Loucy (cell line): ENCODE measurements around the gene COL27A1.

Experiments used
- H2AFZ ChIP-seq: fragments of 200-600 bp; sonication (generic); 2 replicates; pipeline ENCODE4 v1.6.0; 2016; ENCODE audit warnings: antibody characterized with exemption, mild to moderate bottlenecking, low read length, moderate library complexity
- H3F3A ChIP-seq: fragments of 200-600 bp; 2 replicates; pipeline ENCODE4 v1.6.0; 2016; ENCODE audit warnings: antibody characterized with exemption, low read depth, mild to moderate bottlenecking
- H3K27me3 ChIP-seq: fragments of 200-600 bp; sonication (generic); 2 replicates; pipeline ENCODE4 v1.6.1; 2014; ENCODE audit warnings: low read length, mild to moderate bottlenecking; ENCODE audit not compliant: insufficient read depth, poor library complexity, severe bottlenecking
- H3K36me3 ChIP-seq: fragments of 200-600 bp; sonication (generic); 2 replicates; pipeline ENCODE4 v1.6.1; 2016; ENCODE audit warnings: low read length; ENCODE audit not compliant: insufficient read depth
- H3K4me1 ChIP-seq: fragments of 200-600 bp; sonication (generic); 2 replicates; pipeline ENCODE4 v1.5.1; 2014; ENCODE audit warnings: low read length, mild to moderate bottlenecking; ENCODE audit not compliant: insufficient read depth, poor library complexity, severe bottlenecking
- H3K4me2 ChIP-seq: fragments of 200-600 bp; sonication (generic); 2 replicates; pipeline ENCODE4 v1.6.0; 2014; ENCODE audit warnings: antibody characterized with exemption, low read length, low read depth, mild to moderate bottlenecking; ENCODE audit not compliant: poor library complexity, severe bottlenecking
- H3K4me3 ChIP-seq: fragments of 200-600 bp; sonication (generic); 2 replicates; pipeline ENCODE4 v1.5.1; 2014; ENCODE audit warnings: low read length, mild to moderate bottlenecking, mixed read lengths; ENCODE audit not compliant: poor library complexity, severe bottlenecking
- H3K79me2 ChIP-seq: fragments of 200-600 bp; sonication (generic); 2 replicates; pipeline ENCODE4 v1.6.1; 2014; ENCODE audit warnings: low read length; ENCODE audit not compliant: insufficient read depth
- H3K9ac ChIP-seq: fragments of 200-600 bp; sonication (generic); 2 replicates; pipeline ENCODE4 v1.6.0; 2014; ENCODE audit warnings: mild to moderate bottlenecking, low read depth, low read length, moderate library complexity; ENCODE audit not compliant: poor library complexity, severe bottlenecking
- H3K9me2 ChIP-seq: fragments of 200-600 bp; sonication (generic); replicated peaks from 2 replicates; pipeline ENCODE4 v1.6.1; 2016; ENCODE audit warnings: low read depth, low read length, mixed read lengths
- H3K9me3 ChIP-seq: fragments of 200-600 bp; sonication (generic); 2 replicates; pipeline ENCODE4 v1.6.1; 2014; ENCODE audit warnings: mild to moderate bottlenecking, antibody characterized with exemption, low read length, low read depth; ENCODE audit not compliant: insufficient read depth
- H4K20me1 ChIP-seq: fragments of 200-600 bp; sonication (generic); 2 replicates; pipeline ENCODE4 v1.6.0; 2014; ENCODE audit warnings: antibody characterized with exemption, low read length, mild to moderate bottlenecking; ENCODE audit not compliant: insufficient read depth, poor library complexity, severe bottlenecking
- EZH2phosphoT487 ChIP-seq: fragments of 200-600 bp; IDR thresholded peaks from 2 replicates; pipeline ENCODE4 v1.6.1; 2018; ENCODE audit warnings: antibody characterized with exemption, mild to moderate bottlenecking, moderate library complexity, borderline replicate concordance
- TF ChIP-seq, protein P1 (sequence below): fragments of 200-600 bp; sonication (generic); conservative IDR thresholded peaks from 2 replicates; pipeline ENCODE4 v1.5.1; 2014; ENCODE audit warnings: mild to moderate bottlenecking, antibody characterized with exemption, low read length

Gene COL27A1

DNA sequence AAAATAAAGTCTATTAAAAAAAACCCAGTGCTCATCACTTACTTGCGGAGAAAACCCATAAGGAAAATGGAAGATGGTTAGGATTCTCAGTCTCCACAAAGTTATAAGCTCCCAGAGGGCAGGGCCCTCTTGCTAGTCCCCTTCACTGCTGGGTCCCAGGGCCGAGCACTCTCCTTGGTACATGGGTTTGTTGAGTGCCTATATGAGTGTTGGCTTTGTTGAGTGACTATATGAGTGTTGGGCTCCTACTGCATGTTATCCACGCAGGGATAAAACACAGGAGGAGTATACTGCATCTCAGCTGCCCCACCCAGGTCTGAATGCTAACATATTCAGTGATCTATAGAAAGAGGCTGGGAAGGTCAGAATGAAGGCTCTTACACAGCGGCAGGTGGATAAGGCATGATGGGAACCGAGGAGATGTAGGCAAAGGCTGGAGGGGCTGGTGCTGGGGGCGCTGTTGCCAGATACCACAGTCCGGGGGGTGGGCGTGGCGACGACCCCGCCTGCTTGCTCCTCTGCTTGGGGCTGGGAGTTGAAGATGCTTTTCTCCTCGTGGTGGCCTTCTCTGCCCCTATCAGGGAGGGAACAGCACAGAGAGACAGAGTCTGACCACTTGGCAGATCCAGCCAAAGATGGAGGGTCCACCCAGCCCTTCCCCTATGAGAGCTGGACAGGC, 186.0 kb downstream of the COL27A1 start:
- H2AFZ ChIP-seq = no peak overlapping the region
- no peaks in the 10 kb centered on the region for H3F3A ChIP-seq
- H3K9me3 ChIP-seq = no peaks in the 10 kb centered on the region
- H3K4me3 ChIP-seq = no peak overlapping the region
- H3K79me2 ChIP-seq = no peaks in the 10 kb centered on the region
- H4K20me1 ChIP-seq = no peaks in the 10 kb centered on the region
- no peaks in the 10 kb centered on the region for H3K9me2 ChIP-seq
- H3K9ac ChIP-seq = no peak overlapping the region
- TF ChIP-seq, protein P1, sequence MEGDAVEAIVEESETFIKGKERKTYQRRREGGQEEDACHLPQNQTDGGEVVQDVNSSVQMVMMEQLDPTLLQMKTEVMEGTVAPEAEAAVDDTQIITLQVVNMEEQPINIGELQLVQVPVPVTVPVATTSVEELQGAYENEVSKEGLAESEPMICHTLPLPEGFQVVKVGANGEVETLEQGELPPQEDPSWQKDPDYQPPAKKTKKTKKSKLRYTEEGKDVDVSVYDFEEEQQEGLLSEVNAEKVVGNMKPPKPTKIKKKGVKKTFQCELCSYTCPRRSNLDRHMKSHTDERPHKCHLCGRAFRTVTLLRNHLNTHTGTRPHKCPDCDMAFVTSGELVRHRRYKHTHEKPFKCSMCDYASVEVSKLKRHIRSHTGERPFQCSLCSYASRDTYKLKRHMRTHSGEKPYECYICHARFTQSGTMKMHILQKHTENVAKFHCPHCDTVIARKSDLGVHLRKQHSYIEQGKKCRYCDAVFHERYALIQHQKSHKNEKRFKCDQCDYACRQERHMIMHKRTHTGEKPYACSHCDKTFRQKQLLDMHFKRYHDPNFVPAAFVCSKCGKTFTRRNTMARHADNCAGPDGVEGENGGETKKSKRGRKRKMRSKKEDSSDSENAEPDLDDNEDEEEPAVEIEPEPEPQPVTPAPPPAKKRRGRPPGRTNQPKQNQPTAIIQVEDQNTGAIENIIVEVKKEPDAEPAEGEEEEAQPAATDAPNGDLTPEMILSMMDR = no peak
- no peak for TF ChIP-seq EZH2phosphoT487
- H3K4me2 ChIP-seq = no peak overlapping the region
- no peaks in the 10 kb centered on the region for H3K4me1 ChIP-seq
- H3K36me3 ChIP-seq = peaks cover 92% of the 10 kb centered on the region; the same call in 1 of the 2 replicates
- H3K27me3 ChIP-seq = no peaks in the 10 kb centered on the region

DNA sequence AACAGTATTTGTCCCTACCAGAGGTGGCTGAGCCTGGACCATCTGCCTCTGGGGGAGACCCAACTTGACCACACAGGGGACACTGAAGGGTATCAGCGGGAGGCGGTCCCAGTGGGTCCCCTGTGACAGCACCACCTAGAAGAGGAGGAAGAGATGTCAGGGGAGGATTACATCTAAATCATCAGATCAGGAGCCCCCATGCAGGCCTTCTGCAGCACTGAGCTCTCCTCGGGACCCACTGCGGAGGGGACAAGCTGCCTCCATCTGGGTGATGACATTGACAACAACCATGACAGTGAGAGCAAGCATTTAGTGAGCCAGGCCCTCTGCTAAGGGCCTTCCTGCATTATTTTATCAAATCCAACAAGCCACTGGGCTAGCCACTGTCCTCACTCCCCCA, 186.7 kb downstream of the COL27A1 start:
- no peaks in the 10 kb centered on the region for H4K20me1 ChIP-seq
- no peaks in the 10 kb centered on the region for H3K9me2 ChIP-seq
- H2AFZ ChIP-seq = no peak overlapping the region
- no peaks in the 10 kb centered on the region for H3K79me2 ChIP-seq
- peaks cover 94% of the 10 kb centered on the region; the same call in 1 of the 2 replicates for H3K36me3 ChIP-seq
- no peaks in the 10 kb centered on the region for H3K9me3 ChIP-seq
- no peak overlapping the region for H3K4me2 ChIP-seq
- no peak overlapping the region for H3K4me3 ChIP-seq
- H3K9ac ChIP-seq = no peak overlapping the region
- H3F3A ChIP-seq = no peaks in the 10 kb centered on the region
- no peaks in the 10 kb centered on the region for H3K4me1 ChIP-seq
- TF ChIP-seq, protein P1 = no peak
- TF ChIP-seq EZH2phosphoT487 = no peak
- no peaks in the 10 kb centered on the region for H3K27me3 ChIP-seq

DNA sequence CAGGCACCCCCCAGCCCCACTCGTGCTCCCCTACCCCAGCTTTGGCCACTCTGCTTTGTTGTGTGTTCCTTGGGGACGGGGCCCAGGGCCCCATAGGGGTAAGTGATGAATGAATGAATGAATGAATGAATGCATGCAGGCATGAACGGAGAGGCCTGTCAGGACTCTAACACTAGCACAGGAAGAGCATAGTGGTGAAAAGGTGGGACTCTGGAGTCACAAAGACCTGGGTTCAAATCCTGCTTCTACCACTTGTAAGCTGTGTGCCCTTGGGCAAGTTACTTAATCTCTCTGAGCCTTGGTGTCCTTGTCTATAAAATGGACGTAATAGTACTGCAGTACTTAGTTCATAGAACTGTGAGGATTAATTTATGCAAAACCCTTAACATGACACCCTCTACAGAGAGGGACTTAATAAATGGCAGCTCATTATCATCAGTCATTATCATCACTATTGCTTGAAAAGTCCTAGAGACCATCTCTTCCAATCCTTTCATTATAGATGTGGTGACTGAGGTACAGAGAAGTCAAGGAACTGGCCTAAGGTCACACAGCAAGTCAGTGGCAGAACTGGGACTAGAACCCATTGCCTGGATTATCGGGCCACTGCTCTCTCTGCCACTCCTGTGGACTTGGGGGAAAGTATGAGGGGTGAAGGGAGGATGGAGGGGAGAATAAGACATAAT, 187.6 kb downstream of the COL27A1 start:
- peaks cover 92% of the 10 kb centered on the region; the same call in 1 of the 2 replicates for H3K36me3 ChIP-seq
- H3K27me3 ChIP-seq = no peaks in the 10 kb centered on the region
- TF ChIP-seq, protein P1 = no peak
- no peak for TF ChIP-seq EZH2phosphoT487
- H3K4me2 ChIP-seq = no peak overlapping the region
- H3K9me2 ChIP-seq = no peaks in the 10 kb centered on the region
- H4K20me1 ChIP-seq = no peaks in the 10 kb centered on the region
- H3K4me3 ChIP-seq = no peak overlapping the region
- H2AFZ ChIP-seq = no peak overlapping the region
- H3K9me3 ChIP-seq = no peaks in the 10 kb centered on the region
- no peak overlapping the region for H3K9ac ChIP-seq
- peaks cover under 1% of the 10 kb centered on the region for H3K4me1 ChIP-seq
- H3F3A ChIP-seq = no peaks in the 10 kb centered on the region
- no peaks in the 10 kb centered on the region for H3K79me2 ChIP-seq
